D341Med (cell line): ENCODE data around the gene CLEC4F.

Experiments
- DNase-seq: peaks from one replicate; pipeline ENCODE4 v3.0.0; 2012; ENCODE audit warnings: low spot score

Gene CLEC4F

GRCh38 chr2:70820499-70820898 is at the start of gene CLEC4F:
CLEC4F (minus strand) TSS chr2:70820599; CDS start chr2:70820523, 76 bp downstream.
- no peak for DNase-seq

- no peak for DNase-seq
These were observed 48.6 kb upstream of the CLEC4F start for GRCh38 chr2:70868970-70869369.

- peak; percentile 88 for DNase-seq
These were observed 41.6 kb upstream of the CLEC4F start for GRCh38 chr2:70861777-70862625.

- no peak for DNase-seq
These were observed 35.3 kb upstream of the CLEC4F start for GRCh38 chr2:70855667-70856066.

GRCh38 chr2:70854411-70854810 is 34.0 kb upstream of the CLEC4F start:
- no peak for DNase-seq

- DNase-seq = no peak
These were observed 32.4 kb upstream of the CLEC4F start for GRCh38 chr2:70852824-70853223.

- no peak for DNase-seq
These were observed 31.3 kb upstream of the CLEC4F start for GRCh38 chr2:70851704-70852103.

GRCh38 chr2:70850925-70851324 is 30.5 kb upstream of the CLEC4F start:
- no peak for DNase-seq

GRCh38 chr2:70842401-70842800 is 22.0 kb upstream of the CLEC4F start:
- DNase-seq = no peak

GRCh38 chr2:70837980-70838925 is 17.9 kb upstream of the CLEC4F start:
- DNase-seq = no peak

- DNase-seq = no peak
These were observed 15.2 kb upstream of the CLEC4F start, which contains the start of gene CD207 for GRCh38 chr2:70835643-70836042. CD207 (minus strand) TSS chr2:70835816; CDS start chr2:70835776, 40 bp downstream.

- DNase-seq = no peak
These were observed 14.5 kb upstream of the CLEC4F start for GRCh38 chr2:70834881-70835280.

- DNase-seq = no peak
These were observed 13.7 kb upstream of the CLEC4F start for GRCh38 chr2:70834106-70834505.

GRCh38 chr2:70833246-70833645 is 12.8 kb upstream of the CLEC4F start:
- no peak for DNase-seq

- DNase-seq = no peak
These were observed 12.0 kb upstream of the CLEC4F start for GRCh38 chr2:70832386-70832785.

GRCh38 chr2:70831861-70832260 is 11.5 kb upstream of the CLEC4F start:
- no peak for DNase-seq

- no peak for DNase-seq
These were observed 10.0 kb upstream of the CLEC4F start for GRCh38 chr2:70830366-70830765.

- no peak for DNase-seq
These were observed 9.5 kb upstream of the CLEC4F start for GRCh38 chr2:70829916-70830315.

- DNase-seq = no peak
These were observed 8.8 kb upstream of the CLEC4F start for GRCh38 chr2:70828914-70829824.

- no peak for DNase-seq
These were observed 7.7 kb upstream of the CLEC4F start for GRCh38 chr2:70828115-70828514.

GRCh38 chr2:70827388-70827787 is 7.0 kb upstream of the CLEC4F start:
- no peak for DNase-seq
